ENCODE data around the gene IFTAP. TPM values are rescaled to one million over a fixed set of nuclear protein-coding genes. Genes with fewer than 3 reads are reported as not detected.

Gene IFTAP
- total RNA-seq, 1 experiment from 2014 or later = 4.1 TPM

DNA sequence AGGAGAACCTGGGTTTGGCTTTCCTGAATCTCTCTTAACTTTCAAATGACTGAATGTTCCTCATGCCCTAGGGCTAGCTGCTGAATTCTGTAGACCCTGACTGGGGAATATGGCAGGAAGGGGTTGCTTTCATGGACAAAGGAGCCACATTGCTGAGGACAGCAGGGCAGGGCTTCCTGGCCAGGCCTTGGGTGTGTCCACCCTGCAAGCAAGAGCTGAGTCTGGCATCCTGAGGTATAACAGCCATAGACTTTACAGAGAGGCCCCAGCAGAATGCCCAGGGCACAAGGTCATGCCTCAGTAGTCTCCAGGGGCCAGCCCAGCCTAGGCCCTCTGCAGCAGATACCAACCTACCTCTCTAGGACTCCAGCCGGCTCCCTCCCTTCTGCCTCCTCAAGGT, 105.9 kb downstream of the IFTAP start:
- DNase-seq (ENCODE audit: low spot score) = no peak
- TF ChIP-seq EMX1 (CRISPR knock-in tag; IDR thresholded peaks at IDR 0.05) (no peak), ESRRA (CRISPR knock-in tag; IDR thresholded peaks at IDR 0.05; ENCODE audit: borderline replicate concordance) (no peak), OVOL2 (CRISPR knock-in tag; IDR thresholded peaks at IDR 0.05; ENCODE audit: borderline replicate concordance) (no peak)
- Mint-ChIP-seq H3K4me1 (peaks cover 23% of the 10 kb centered on the region), H3K9me3 (peaks cover 82% of the 10 kb centered on the region), H3K27me3 (ENCODE audit: low read depth) (no peaks in the 10 kb centered on the region; the same call in none of the 2 replicates), H3K4me3 (no peak overlapping the region), H3K36me3 (peaks cover 54% of the 10 kb centered on the region), H3K27ac (no peak overlapping the region)
- no peak for ATAC-seq
- POLR2A ChIA-PET = no interaction called here
- CTCF ChIA-PET = interaction anchor here (0.7 to 3.5 kb wide), 2 partner anchors 47 to 153 kb away, joined by 3 to 45 read pairs; no protein-coding TSS in a partner anchor

DNA sequence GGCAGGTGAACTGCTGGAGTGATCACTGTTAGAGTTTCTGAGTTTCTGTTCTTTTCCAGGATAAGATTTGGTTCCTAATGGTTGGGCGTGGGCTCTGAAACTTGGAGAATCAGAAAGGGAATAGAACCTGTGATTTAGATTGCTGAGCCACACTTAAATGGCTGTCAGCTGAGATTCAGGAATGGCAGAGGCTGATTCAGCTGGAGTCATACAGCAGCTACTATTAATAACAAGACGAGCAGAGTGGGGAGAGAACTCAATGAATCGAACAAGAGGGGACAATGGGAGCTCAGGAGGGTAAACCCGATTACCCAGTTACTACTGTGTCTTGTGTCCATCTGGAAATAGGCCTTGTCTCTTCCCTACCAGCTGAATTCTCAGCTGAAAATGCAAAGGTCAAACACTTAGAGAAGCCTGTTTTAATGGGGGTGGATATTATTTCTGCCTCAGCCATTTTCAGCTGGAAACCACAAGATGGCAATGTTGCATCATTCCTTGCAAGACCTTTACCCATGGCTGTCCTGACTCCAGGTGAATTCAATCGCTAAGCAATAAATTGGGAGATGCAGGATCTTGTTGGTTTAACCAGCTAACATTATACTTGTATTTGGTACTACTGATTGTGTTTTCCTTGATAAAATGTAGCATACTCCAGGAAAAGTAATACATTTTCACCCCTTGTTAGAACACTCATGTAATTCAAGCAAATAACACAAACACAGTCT, 108.2 kb downstream of the IFTAP start:
- no peak for DNase-seq (ENCODE audit: low spot score)
- ChIA-PET CTCF (interaction anchor here (0.8 to 3.5 kb wide), 6 partner anchors 9 to 138 kb away, joined by 3 to 45 read pairs (median 5); no protein-coding TSS in a partner anchor), POLR2A (no interaction called here)
- H3K4me1 Mint-ChIP-seq = peaks cover 23% of the 10 kb centered on the region
- ATAC-seq = peak; percentile 87
- peaks cover 3% of the 10 kb centered on the region for H3K27me3 Mint-ChIP-seq (ENCODE audit: low read depth)
- peaks cover 86% of the 10 kb centered on the region for H3K9me3 Mint-ChIP-seq
- H3K36me3 Mint-ChIP-seq = peaks cover 55% of the 10 kb centered on the region
- no peak overlapping the region for H3K27ac Mint-ChIP-seq
- no peak overlapping the region for H3K4me3 Mint-ChIP-seq
- peak; percentile 57; the same call in 1 of the 2 replicates for TF ChIP-seq GABPB1 (CRISPR knock-in tag; IDR thresholded peaks at IDR 0.05)
- TF ChIP-seq, protein P1, sequence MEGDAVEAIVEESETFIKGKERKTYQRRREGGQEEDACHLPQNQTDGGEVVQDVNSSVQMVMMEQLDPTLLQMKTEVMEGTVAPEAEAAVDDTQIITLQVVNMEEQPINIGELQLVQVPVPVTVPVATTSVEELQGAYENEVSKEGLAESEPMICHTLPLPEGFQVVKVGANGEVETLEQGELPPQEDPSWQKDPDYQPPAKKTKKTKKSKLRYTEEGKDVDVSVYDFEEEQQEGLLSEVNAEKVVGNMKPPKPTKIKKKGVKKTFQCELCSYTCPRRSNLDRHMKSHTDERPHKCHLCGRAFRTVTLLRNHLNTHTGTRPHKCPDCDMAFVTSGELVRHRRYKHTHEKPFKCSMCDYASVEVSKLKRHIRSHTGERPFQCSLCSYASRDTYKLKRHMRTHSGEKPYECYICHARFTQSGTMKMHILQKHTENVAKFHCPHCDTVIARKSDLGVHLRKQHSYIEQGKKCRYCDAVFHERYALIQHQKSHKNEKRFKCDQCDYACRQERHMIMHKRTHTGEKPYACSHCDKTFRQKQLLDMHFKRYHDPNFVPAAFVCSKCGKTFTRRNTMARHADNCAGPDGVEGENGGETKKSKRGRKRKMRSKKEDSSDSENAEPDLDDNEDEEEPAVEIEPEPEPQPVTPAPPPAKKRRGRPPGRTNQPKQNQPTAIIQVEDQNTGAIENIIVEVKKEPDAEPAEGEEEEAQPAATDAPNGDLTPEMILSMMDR (IDR thresholded peaks at IDR 0.05) = peak; percentile 38; the same call in 1 of the 2 replicates
- TF ChIP-seq, protein P2, sequence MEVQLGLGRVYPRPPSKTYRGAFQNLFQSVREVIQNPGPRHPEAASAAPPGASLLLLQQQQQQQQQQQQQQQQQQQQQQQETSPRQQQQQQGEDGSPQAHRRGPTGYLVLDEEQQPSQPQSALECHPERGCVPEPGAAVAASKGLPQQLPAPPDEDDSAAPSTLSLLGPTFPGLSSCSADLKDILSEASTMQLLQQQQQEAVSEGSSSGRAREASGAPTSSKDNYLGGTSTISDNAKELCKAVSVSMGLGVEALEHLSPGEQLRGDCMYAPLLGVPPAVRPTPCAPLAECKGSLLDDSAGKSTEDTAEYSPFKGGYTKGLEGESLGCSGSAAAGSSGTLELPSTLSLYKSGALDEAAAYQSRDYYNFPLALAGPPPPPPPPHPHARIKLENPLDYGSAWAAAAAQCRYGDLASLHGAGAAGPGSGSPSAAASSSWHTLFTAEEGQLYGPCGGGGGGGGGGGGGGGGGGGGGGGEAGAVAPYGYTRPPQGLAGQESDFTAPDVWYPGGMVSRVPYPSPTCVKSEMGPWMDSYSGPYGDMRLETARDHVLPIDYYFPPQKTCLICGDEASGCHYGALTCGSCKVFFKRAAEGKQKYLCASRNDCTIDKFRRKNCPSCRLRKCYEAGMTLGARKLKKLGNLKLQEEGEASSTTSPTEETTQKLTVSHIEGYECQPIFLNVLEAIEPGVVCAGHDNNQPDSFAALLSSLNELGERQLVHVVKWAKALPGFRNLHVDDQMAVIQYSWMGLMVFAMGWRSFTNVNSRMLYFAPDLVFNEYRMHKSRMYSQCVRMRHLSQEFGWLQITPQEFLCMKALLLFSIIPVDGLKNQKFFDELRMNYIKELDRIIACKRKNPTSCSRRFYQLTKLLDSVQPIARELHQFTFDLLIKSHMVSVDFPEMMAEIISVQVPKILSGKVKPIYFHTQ (CRISPR knock-in tag; IDR thresholded peaks at IDR 0.05) = no peak
- TF ChIP-seq SOX15 (CRISPR knock-in tag; IDR thresholded peaks at IDR 0.05) = no peak

DNA sequence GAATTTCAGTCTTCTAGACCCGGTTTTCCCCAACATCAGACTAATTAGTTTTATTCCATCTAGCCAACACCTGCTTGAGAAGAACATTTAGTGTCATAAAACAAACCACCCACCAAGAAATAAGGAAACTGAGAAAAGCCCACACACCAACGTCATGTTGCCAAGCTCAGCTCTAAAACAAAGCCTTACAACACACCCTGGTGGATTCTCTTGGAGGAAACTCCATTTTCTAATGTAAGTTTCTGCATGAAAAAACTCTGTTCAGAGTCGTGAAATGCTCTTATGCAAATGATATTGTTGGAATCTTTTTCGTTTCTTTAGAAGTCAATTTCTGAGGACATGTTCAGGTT, 108.7 kb downstream of the IFTAP start:
- H3K4me1 Mint-ChIP-seq = peaks cover 23% of the 10 kb centered on the region
- H3K36me3 Mint-ChIP-seq = peaks cover 57% of the 10 kb centered on the region
- H3K27ac Mint-ChIP-seq = no peak overlapping the region
- ChIA-PET POLR2A (no interaction called here), CTCF (interaction anchor here (0.9 to 3.5 kb wide), 4 partner anchors 8 to 139 kb away, joined by 3 to 45 read pairs (median 7); no protein-coding TSS in a partner anchor)
- H3K9me3 Mint-ChIP-seq = peaks cover 86% of the 10 kb centered on the region
- ATAC-seq = no peak
- no peak for DNase-seq (ENCODE audit: low spot score)
- no peak for TF ChIP-seq CBFB (CRISPR knock-in tag; IDR thresholded peaks at IDR 0.05; ENCODE audit: low read depth)
- TF ChIP-seq, protein P3, sequence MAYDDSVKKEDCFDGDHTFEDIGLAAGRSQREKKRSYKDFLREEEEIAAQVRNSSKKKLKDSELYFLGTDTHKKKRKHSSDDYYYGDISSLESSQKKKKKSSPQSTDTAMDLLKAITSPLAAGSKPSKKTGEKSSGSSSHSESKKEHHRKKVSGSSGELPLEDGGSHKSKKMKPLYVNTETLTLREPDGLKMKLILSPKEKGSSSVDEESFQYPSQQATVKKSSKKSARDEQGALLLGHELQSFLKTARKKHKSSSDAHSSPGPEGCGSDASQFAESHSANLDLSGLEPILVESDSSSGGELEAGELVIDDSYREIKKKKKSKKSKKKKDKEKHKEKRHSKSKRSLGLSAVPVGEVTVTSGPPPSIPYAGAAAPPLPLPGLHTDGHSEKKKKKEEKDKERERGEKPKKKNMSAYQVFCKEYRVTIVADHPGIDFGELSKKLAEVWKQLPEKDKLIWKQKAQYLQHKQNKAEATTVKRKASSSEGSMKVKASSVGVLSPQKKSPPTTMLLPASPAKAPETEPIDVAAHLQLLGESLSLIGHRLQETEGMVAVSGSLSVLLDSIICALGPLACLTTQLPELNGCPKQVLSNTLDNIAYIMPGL (CRISPR knock-in tag; IDR thresholded peaks at IDR 0.05) = no peak
- TF ChIP-seq, protein P4, sequence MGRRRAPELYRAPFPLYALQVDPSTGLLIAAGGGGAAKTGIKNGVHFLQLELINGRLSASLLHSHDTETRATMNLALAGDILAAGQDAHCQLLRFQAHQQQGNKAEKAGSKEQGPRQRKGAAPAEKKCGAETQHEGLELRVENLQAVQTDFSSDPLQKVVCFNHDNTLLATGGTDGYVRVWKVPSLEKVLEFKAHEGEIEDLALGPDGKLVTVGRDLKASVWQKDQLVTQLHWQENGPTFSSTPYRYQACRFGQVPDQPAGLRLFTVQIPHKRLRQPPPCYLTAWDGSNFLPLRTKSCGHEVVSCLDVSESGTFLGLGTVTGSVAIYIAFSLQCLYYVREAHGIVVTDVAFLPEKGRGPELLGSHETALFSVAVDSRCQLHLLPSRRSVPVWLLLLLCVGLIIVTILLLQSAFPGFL (CRISPR knock-in tag; IDR thresholded peaks at IDR 0.05; ENCODE audit: borderline replicate concordance) = no peak
- no peak for TF ChIP-seq MXD4 (CRISPR knock-in tag; IDR thresholded peaks at IDR 0.05; ENCODE audit: borderline replicate concordance)
- H3K4me3 Mint-ChIP-seq = no peak overlapping the region
- H3K27me3 Mint-ChIP-seq (ENCODE audit: low read depth) = peaks cover 5% of the 10 kb centered on the region

Other genes with a start within 250 kb of the IFTAP start
- 5.2 to 6.6 TPM (median 5.9 TPM) in 3 replicates for gene TRAF6, start 84.2 kb upstream of the IFTAP start, total RNA-seq (2021)
- gene RAG1, start 26.5 kb upstream of the IFTAP start, total RNA-seq (2021) = 0.55 to 0.90 TPM (median 0.82 TPM) in 3 replicates
- not detected in 3 replicates for gene RAG2, start 3.7 kb downstream of the IFTAP start, total RNA-seq (2021)